ENCODE measurements around the gene VEGFB. TPM values are rescaled to one million over a fixed set of nuclear protein-coding genes. Genes with fewer than 3 reads are reported as not detected.

The VEGFB gene
- total RNA-seq, 8 experiments from 2014 or later = 21.2 to 72.8 (median 30.3) TPM

DNA sequence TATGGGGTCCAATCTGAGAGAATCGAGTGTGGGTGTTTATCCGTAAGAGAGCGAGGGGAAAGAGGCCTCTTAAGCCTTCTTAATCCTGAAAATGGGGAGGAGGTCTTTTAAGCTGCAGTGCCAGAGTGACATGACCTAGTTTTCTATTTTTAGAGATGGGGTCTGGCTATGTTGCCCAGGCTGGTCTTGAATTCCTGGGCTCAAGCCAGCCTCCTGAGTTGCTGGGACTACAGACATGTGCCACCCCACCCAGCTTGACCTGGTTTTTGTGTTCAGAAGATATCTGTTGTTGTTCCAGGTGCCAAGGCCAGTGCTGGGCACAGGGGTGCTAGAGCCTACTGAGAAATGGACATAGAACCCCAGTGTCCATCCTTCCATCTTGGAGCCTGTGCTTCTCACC, 48.7 kb downstream of the VEGFB start:
- in situ Hi-C loops (cut with MboI; ENCODE audit: low pct_unique_long_range_greater_than_20kb in 2 of 9, low sequenced_read_pairs in 9 of 9, unreplicated experiment in 9 of 9) = no loop called here

DNA sequence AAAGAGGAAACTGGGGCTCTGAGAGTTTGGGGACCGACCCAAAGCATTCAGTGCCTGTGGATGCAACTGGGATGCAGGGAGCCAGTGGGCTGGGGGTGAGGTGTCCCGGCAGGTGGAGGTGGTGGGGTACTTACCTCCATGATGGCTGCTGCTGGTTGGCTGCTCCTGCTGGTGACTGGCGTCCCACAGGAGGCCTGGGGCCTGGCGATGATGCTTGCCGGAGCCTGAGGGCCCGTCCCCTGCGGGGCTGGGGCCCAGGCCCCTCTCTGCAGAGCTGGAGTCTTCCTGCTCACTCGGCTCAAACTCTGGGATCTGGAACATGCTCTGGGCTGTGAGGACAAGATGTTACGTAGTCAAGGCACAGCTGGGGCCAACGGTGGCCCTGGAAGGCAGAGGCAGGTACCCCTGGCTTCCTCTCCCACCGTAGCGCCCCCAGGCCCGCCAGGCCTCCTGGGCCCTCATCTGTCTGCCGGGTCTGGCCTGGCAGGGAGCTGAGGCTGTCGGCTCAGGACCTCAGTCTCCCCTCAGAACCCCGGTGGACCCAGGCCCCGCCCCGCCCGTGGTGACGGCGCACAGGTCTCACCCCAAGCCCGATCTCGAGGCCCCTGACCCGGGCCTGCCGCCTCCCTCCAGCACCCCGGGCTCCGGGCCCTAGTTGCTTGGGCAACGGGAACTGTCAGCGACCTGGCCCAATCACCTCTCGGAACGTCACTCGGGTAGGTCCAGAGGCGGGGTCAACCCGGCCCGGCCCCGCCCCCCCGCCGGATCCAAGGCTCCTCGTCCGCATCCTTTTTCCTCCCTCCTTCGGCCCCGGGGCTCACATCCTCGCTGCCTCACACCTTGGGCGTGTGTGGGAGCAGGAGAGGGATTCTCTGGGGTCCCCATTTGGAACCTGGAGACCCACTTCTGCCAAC, 49.9 kb downstream of the VEGFB start, which contains the start of gene BAD:
Gene BAD (minus strand): TSS at position 618 of the 914 bp plus-strand sequence. CDS start 297 bp downstream, at position 321.
- 0 to 18% (median 0%) methylated on average over 3 to 4 of the region's 44 CpGs; no CpG with 5 or more reads in 7 of the 10 experiments for WGBS, 10 experiments
- H3K27ac ChIP-seq = peak within 1 kb of the TSS; percentile 71 to 79
- peaks cover 10 to 12% of the 10 kb centered on the region in 2 donors for H3K4me1 ChIP-seq (replicated peaks in 1 of 2)
- in situ Hi-C loops (cut with MboI; ENCODE audit: low pct_unique_long_range_greater_than_20kb in 2 of 9, low sequenced_read_pairs in 9 of 9, unreplicated experiment in 9 of 9) = no loop called here
- H3K4me3 ChIP-seq = peak within 1 kb of the TSS; percentile 80 to 96 (median 88)
- peak; percentile 85 to 91 (median 86) for ATAC-seq (replicated peaks in 6 of 8)

More for the DNA sequence above, 48.7 kb downstream of the VEGFB start:
- Histone ChIP-seq H3K27ac (no peak overlapping the region), H3K4me3 (no peak overlapping the region), H3K4me1 (replicated peaks in 1 of 2) (peaks cover 10 to 12% of the 10 kb centered on the region in 2 donors)
- WGBS, 10 experiments = 90 to 100% (median 95%) methylated on average over 2 to 3 of the region's 3 CpGs; no CpG with 5 or more reads in 2 of the 10 experiments
- ATAC-seq (replicated peaks in 6 of 8) = no peak

DNA sequence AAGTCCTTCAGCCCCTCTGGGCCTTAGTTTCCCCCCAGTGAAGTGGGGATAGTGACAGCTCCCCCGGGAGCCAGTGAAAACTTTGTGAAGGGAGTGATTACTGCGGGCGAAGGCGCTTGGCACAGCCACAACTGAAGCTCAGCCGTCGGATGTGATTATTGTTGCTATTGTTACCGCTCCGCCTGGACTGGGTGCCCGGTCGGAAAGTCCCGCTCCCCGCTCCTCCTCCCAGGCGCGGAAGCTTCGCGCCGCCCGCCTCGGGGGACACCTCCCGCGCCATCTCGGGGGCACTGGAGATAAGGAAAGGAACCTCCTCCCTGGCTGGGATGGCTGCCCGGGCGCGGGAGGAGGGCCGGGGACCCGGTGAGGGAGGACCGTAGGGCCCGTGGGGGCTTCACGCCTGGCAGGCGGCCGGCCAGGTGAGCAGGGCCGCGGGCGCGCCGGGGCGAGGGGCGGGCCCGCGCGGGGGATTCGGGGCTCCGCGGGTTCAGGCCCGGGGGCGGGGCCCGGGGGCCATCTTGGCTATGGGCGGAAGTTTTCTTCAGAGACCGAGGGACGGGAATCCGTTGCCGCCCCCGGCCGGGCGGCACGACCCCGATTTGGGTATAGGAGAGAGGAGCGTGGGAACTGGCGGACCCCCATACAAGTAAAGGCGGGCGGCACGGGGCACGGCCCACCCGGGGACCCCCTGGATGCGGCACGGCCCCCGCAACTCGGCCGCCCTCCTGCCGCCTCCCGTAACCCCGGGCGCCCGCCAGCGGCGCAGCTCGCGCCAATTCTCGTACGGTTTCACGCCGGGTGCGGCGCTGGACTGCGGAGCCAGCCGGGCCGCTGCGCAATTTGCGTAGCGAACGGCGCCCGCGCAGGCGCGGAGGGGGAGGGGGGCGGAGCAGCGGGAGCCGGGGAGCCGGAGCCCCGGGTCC, 50.8 kb downstream of the VEGFB start, which contains the start of gene GPR137:
Gene GPR137 (plus strand): TSS at position 887 of the 923 bp plus-strand sequence. CDS start 677 bp downstream, outside the sequence.
- WGBS, 10 experiments = 0 to 3% (median 0%) methylated on average over 3 to 10 of the region's 102 CpGs; no CpG with 5 or more reads in 6 of the 10 experiments
- peaks cover 10 to 12% of the 10 kb centered on the region in 2 donors for H3K4me1 ChIP-seq (replicated peaks in 1 of 2)
- in situ Hi-C loops (cut with MboI; ENCODE audit: low pct_unique_long_range_greater_than_20kb in 2 of 9, low sequenced_read_pairs in 9 of 9, unreplicated experiment in 9 of 9) = no loop called here
- H3K4me3 ChIP-seq = peak within 1 kb of the TSS; percentile 80 to 96 (median 88)
- peak; percentile 42 to 67 (median 55) for ATAC-seq (replicated peaks in 6 of 8)
- H3K27ac ChIP-seq = peak within 1 kb of the TSS; percentile 71 to 79

DNA sequence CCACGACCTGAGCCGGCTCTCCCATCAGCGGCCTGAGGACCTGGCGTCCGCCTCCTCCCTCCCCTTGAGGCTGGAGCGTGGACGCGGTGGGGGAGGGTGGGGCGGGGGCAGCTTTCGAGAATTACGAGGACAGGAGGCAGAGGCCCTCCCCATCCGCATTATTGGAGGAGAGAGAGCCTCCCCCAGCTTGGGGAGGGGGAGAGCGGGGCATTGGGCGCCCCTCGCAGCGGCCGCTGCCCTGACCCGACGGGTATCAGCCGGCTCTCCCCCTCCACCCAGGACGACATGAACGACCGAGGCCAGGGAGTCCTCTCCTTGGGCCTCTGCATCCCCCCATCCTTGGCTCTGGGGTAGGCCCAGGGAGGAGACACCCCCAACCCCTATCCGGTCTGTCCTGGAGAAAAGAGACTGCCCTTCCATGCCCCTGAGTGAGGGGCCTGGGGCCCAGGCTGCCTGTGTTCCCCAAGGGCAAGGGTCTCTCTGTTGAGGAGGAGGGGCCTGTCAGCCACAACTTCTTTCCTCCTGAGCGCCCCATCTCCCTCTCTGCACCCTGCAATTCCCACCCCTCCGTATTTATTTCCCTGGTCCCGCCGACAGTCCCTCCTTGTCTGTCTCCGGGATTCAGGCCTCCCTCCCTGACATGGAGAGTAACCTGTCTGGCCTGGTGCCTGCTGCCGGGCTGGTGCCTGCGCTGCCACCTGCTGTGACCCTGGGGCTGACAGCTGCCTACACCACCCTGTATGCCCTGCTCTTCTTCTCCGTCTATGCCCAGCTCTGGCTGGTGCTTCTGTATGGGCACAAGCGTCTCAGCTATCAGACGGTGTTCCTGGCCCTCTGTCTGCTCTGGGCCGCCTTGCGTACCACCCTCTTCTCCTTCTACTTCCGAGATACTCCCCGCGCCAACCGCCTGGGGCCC, 51.8 kb downstream of the VEGFB start:
- 0 to 87% (median 50%) methylated on average over 1 to 7 of the region's 40 CpGs; no CpG with 5 or more reads in 5 of the 10 experiments for WGBS, 10 experiments
- in situ Hi-C loops (cut with MboI; ENCODE audit: low pct_unique_long_range_greater_than_20kb in 2 of 9, low sequenced_read_pairs in 9 of 9, unreplicated experiment in 9 of 9) = no loop called here
- ATAC-seq (replicated peaks in 6 of 8) = peak in 3 of 8 experiments; percentile 0 to 9 (median 2)
- Histone ChIP-seq H3K4me3 (peak overlapping the region; percentile 80 to 96 (median 88)), H3K4me1 (replicated peaks in 1 of 2) (peaks cover 11 to 14% of the 10 kb centered on the region in 2 donors), H3K27ac (peak overlapping the region; percentile 47 to 79)

DNA sequence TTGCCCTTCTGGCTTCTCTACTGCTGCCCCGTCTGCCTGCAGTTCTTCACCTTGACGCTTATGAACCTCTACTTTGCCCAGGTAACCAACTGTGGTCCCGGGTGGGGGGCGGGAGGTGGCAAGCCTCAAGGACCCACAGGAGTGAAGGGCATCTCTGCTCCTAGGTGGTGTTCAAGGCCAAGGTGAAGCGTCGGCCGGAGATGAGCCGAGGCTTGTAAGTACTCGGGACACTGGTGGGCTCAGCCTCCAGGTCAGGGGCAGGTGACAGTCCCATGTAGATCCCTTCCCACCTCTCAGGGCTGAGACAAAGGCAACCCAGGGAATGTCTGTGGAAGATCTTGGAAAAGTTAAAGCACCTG, 52.4 kb downstream of the VEGFB start:
- WGBS, 10 experiments = 57 to 100% (median 60%) methylated on average over 1 to 5 of the region's 9 CpGs; no CpG with 5 or more reads in 7 of the 10 experiments
- ATAC-seq (replicated peaks in 6 of 8) = no peak

DNA sequence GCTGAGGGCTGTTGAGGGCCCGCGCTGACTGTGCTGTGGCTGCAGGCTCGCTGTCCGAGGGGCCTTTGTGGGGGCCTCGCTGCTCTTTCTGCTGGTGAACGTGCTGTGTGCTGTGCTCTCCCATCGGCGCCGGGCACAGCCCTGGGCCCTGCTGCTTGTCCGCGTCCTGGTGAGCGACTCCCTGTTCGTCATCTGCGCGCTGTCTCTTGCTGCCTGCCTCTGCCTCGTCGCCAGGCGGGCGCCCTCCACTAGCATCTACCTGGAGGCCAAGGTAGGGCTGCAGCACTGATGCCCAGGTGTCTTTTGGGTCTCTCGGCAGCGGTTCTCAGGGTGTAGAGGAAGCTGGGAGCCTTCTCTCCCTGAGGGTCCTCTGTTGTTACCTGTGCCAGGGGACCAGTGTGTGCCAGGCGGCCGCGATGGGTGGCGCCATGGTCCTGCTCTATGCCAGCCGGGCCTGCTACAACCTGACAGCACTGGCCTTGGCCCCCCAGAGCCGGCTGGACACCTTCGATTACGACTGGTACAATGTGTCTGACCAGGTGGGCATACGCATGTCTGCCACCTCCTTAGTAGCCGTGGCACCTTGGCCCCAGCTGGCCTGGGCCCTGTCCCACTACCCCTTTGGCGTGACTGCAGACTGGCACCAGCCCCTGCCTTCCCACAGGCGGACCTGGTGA, 53.4 kb downstream of the VEGFB start:
- in situ Hi-C loops (cut with MboI; ENCODE audit: low pct_unique_long_range_greater_than_20kb in 2 of 9, low sequenced_read_pairs in 9 of 9, unreplicated experiment in 9 of 9) = no loop called here
- H3K4me3 ChIP-seq = no peak overlapping the region
- 80 to 93% (median 90%) methylated on average over 1 to 14 of the region's 33 CpGs; no CpG with 5 or more reads in 6 of the 10 experiments for WGBS, 10 experiments
- no peak overlapping the region for H3K27ac ChIP-seq
- H3K4me1 ChIP-seq (replicated peaks in 1 of 2) = peaks cover 13 to 17% of the 10 kb centered on the region in 2 donors
- no peak for ATAC-seq (replicated peaks in 6 of 8)

More for the DNA sequence above, 52.4 kb downstream of the VEGFB start:
- in situ Hi-C loops (cut with MboI; ENCODE audit: low pct_unique_long_range_greater_than_20kb in 2 of 9, low sequenced_read_pairs in 9 of 9, unreplicated experiment in 9 of 9) = no loop called here
- Histone ChIP-seq H3K27ac (no peak overlapping the region), H3K4me3 (no peak overlapping the region), H3K4me1 (replicated peaks in 1 of 2) (peaks cover 13 to 17% of the 10 kb centered on the region in 2 donors)

DNA sequence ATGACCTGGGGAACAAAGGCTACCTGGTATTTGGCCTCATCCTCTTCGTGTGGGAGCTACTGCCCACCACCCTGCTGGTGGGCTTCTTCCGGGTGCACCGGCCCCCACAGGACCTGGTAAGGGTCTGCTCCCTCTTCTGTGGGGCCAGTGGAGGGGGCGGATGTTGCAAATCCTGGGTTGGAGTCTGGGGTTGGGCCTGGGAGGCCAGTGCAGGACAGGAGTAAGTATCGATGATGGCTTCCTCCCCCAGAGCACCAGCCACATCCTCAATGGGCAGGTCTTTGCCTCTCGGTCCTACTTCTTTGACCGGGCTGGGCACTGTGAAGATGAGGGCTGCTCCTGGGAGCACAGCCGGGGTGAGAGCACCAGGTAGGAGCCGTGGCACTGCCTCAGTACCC, 54.0 kb downstream of the VEGFB start:
- ATAC-seq (replicated peaks in 6 of 8) = no peak
- no peak overlapping the region for H3K27ac ChIP-seq
- 100% methylated on average over 1 of the region's 9 CpGs; no CpG with 5 or more reads in 9 of the 10 experiments for WGBS, 10 experiments
- peaks cover 13 to 17% of the 10 kb centered on the region in 2 donors for H3K4me1 ChIP-seq (replicated peaks in 1 of 2)
- H3K4me3 ChIP-seq = no peak overlapping the region
- in situ Hi-C loops (cut with MboI; ENCODE audit: low pct_unique_long_range_greater_than_20kb in 2 of 9, low sequenced_read_pairs in 9 of 9, unreplicated experiment in 9 of 9) = no loop called here

Other genes with a start within 250 kb of the VEGFB start
- 10 to 100 TPM; 39.8 to 80.0 (median 53.7) TPM for gene OTUB1, start 248.1 kb upstream of the VEGFB start, total RNA-seq
- 10 to 100 TPM in 1 of 8 experiments, 1 to 10 TPM in 6, under 1 TPM in 1; 0.31 to 10.1 (median 3.6) TPM for gene FLRT1, start 198.7 kb upstream of the VEGFB start, total RNA-seq
- gene MACROD1, start 68.5 kb upstream of the VEGFB start, total RNA-seq = 10 to 100 TPM; 10.2 to 47.7 (median 16.6) TPM
- 100 to 1,000 TPM; 110 to 251 (median 163) TPM for gene STIP1, start 48.4 kb upstream of the VEGFB start, total RNA-seq
- 1 to 10 TPM in 7 of 8 experiments, under 1 TPM in 1; 0.63 to 3.2 (median 2.2) TPM for gene FERMT3, start 27.9 kb upstream of the VEGFB start, total RNA-seq
- 10 to 100 TPM; 31.8 to 59.9 (median 35.5) TPM for gene TRPT1, start 8.4 kb upstream of the VEGFB start, total RNA-seq
- 10 to 100 TPM; 17.3 to 65.4 (median 35.4) TPM for gene NUDT22, start 8.3 kb upstream of the VEGFB start, total RNA-seq
- 10 to 100 TPM; 13.2 to 51.7 (median 26.9) TPM for gene DNAJC4, start 4.0 kb upstream of the VEGFB start, total RNA-seq
- gene FKBP2, start 6.5 kb downstream of the VEGFB start, total RNA-seq = 100 to 1,000 TPM in 3 of 8 experiments, 10 to 100 TPM in 5; 61.8 to 156 (median 85.0) TPM
- gene PPP1R14B, start 12.4 kb downstream of the VEGFB start, total RNA-seq = 100 to 1,000 TPM in 5 of 8 experiments, 10 to 100 TPM in 3; 81.6 to 289 (median 142) TPM
- gene PLCB3, start 16.9 kb downstream of the VEGFB start, total RNA-seq = 10 to 100 TPM in 4 of 8 experiments, 1 to 10 TPM in 4; 5.6 to 29.5 (median 9.8) TPM
- gene BAD, start 50.1 kb downstream of the VEGFB start, total RNA-seq = 100 to 1,000 TPM in 1 of 8 experiments, 10 to 100 TPM in 7; 38.6 to 119 (median 65.6) TPM
- 10 to 100 TPM; 18.9 to 37.6 (median 22.5) TPM for gene GPR137, start 51.3 kb downstream of the VEGFB start, total RNA-seq
- gene KCNK4, start 56.7 kb downstream of the VEGFB start, total RNA-seq = under 1 TPM in 5 of 8 experiments, not detected in 3; 0.25 to 0.78 (median 0.61) TPM
- gene CATSPERZ, start 65.8 kb downstream of the VEGFB start, total RNA-seq = 1 to 10 TPM in 3 of 8 experiments, under 1 TPM in 2, not detected in 3; 0.76 to 1.9 (median 1.2) TPM
- 10 to 100 TPM in 7 of 8 experiments, 1 to 10 TPM in 1; 9.3 to 75.7 (median 19.1) TPM for gene ESRRA, start 70.9 kb downstream of the VEGFB start, total RNA-seq
- gene TRMT112, start 83.0 kb downstream of the VEGFB start, total RNA-seq = 100 to 1,000 TPM; 169 to 349 (median 254) TPM
- 100 to 1,000 TPM; 218 to 801 (median 352) TPM for gene PRDX5, start 83.5 kb downstream of the VEGFB start, total RNA-seq
- gene CCDC88B, start 105.6 kb downstream of the VEGFB start, total RNA-seq = 1 to 10 TPM in 7 of 8 experiments, under 1 TPM in 1; 0.90 to 8.6 (median 3.0) TPM
- 10 to 100 TPM in 4 of 8 experiments, 1 to 10 TPM in 4; 5.0 to 48.1 (median 12.3) TPM for gene RPS6KA4, start 124.6 kb downstream of the VEGFB start, total RNA-seq

All from motor neuron (in vitro differentiated cells).